Renal pelvis (tissue), 4 donors: ENCODE data around the gene MARCHF3. TPM values are rescaled to one million over a fixed set of nuclear protein-coding genes. Genes with fewer than 3 reads are reported as not detected.
"Not testable (repeated sequence)": the region's sequence is repeated elsewhere in the genome, so short reads cannot be mapped to it uniquely, and the experiment has no call there.

ENCODE experiments used
- DNase-seq: peaks from one replicate; pipeline ENCODE4 v3.0.0-alpha.2; 2013
- polyA plus RNA-seq, 3 donors: library from polyadenylated mRNA; unstranded; fragments of 120-200 nt; gene quantifications; one replicate each; pipeline ENCODE4 v1.2.1, GENCODE V29; 2013; ENCODE audit not compliant: insufficient read length in 3 of 3

MARCHF3 gene
- polyA plus RNA-seq, 3 donors = 7.0 to 9.0 (median 8.8) TPM

DNA sequence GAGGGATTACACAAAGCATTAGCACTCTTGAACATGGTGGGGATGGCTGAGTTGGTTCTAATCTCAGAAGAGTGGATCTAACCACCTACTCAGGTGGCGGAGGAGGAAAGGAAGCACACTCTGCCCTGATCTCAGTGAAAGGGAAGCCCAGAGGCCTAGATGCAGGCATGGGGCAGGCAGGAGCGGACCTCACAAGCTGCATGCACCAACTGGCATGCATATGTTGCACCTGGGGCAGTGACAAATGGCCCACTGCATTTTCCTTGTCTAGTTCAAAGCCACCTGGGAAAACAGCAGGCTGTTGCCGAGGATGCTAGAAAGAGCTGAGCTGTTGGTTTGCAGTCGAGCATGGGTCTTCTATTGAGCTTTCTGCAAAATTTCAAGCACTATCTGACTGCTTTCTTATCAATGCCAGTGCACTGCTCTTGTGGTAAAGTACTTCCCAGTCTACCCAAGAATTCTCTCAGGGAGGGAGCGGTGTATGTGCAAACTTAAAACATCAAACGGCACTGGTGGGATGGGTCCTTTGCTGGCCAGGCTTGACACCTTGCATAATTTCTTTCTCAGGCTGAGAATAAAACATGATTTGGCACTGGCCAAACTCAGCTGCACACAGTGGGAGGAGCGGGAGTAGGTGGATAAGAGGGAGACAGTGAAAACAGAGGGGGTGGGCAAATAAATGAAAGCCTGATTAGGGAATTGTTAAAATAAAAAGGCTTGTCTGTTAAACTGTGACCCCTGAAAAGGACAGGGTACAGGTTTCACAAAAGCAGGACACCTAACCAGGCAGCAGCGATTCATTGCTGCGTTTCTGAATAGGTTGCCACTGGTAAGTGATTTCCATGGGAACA, 108.9 kb downstream of the MARCHF3 start:
- no peak for DNase-seq

DNA sequence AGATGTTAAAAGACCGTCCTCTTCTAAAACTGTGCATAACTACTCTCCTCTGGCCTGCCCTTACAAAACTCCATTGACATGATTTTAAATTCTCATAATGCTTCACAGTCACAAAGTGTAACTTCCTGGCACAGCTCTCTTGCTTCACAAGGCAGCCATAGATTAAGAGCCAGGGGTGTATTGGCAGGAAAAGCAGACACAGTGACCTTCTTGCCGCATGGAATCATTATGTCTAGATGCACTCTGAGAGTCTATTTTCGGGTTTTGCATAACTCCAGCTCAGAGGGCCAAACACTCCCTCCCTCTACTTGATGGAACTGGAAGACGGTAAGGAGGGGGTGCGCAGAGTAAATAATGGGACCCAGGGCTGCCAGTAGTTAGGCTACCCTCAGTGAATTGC, 110.1 kb downstream of the MARCHF3 start:
- DNase-seq = no peak

DNA sequence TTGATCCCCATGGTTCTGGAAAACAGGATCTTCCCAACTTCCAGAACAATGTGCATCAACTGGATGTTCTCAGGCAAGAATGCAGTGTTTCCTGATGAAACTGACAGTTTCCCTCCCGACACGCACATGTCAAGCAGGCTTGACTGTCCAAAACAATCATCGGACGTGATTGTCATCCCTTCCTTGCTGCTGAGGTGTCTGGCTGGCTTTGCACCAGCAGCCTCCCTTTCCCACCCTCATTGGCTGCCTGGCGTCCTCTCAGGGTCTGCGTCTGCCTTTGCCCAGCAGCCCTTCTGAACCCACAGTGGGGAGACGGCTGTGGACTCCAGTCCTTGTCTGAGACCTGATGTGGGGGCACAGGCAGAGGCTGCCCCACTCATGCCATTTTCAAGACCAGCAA, 110.8 kb downstream of the MARCHF3 start:
- DNase-seq = no peak

DNA sequence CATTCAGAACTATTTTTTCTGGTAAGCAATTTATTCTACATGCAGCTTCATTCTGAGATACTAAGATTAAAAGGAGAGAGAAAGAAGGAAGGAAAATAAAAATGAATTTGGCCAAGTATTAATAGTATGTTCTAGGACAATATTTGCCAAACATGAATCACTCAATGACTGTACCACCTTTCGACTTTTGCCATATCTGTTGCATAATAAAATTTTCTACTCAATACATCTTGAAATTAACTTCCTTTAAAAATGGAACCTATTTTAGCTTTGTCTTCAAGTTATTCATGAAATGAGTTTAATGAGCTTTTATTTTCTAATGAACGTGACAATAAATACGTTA, 111.8 kb downstream of the MARCHF3 start:
- DNase-seq = no peak

DNA sequence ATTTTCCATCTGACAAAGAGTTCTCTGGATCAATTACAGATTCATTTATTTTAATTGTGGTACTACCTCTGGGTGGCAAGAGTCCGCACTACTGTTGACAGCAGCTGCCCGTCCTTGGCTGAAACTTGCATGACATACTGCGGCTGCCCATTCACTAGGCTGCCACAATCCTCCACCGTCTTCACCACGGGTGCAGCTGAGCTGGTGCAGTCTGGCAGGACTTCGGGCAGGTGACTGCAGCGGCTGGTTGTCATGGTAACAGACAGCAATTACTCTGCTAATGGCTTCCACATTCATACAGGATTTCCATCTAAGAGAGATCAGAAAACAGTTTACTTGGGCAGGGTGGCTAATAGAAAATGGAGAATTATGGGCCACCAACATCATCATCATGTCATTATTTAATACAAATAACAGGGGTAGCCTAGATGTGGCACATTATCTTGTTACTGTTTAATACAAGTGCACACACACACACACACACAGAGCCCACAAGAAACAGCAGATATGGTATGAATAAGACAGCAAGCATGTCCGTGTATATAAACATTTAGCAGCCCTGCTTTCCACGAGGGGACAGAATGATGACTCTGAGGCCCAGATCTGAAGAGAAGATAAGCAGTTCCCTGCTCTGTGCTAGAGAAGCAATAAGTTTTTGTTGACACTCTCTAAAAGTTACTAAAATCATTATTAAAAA, 112.3 kb downstream of the MARCHF3 start:
- peak; percentile 45 for DNase-seq

DNA sequence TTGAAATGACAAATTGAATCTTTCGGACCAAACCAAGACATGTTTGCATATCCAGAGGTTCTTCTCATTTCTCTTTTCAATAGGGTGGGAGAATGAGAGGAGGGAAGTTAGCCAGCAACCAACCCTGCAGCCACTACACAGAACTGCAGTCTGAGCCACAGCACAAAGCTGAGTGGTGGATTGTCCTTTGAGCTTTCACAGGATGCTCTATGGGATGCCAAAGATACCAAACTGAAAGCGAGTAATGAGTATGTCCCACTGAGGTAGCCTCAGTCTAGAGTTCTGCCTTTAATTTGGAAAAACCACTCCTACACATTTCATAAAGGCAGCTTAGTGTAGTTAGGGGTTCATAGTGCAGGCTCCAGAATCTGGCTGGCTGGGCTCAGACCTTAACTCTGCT, 114.9 kb downstream of the MARCHF3 start:
- DNase-seq = no peak

DNA sequence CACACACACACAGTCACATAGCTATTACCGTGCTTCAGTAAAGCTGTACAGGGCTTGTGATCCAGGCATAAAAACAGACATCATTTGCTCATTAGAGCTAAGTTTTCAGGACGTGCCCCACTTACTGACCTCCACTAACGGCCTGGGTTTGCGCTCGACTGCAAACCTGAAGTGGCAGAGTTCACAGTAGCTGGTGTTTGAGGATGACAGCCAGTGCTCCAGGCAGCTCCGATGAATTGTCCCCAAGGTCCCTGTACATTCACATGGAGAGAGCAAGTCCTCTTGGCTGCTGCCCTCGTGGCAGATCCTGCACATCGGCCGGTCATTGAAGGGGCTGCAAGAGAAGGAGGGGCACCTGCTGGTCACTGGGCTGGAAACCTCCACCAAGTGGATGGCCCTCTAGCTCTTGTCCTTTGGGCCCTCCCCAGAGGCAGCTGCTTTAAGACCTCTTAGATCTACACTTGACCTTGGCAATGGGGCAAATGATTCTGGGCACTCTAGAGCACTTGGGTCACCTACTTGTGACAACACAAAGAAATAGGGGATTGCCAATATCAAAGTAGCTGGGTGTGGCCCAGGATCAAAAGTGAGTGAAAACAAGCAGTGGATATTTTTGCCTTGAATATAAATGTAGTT, 115.4 kb downstream of the MARCHF3 start:
- DNase-seq = no peak

DNA sequence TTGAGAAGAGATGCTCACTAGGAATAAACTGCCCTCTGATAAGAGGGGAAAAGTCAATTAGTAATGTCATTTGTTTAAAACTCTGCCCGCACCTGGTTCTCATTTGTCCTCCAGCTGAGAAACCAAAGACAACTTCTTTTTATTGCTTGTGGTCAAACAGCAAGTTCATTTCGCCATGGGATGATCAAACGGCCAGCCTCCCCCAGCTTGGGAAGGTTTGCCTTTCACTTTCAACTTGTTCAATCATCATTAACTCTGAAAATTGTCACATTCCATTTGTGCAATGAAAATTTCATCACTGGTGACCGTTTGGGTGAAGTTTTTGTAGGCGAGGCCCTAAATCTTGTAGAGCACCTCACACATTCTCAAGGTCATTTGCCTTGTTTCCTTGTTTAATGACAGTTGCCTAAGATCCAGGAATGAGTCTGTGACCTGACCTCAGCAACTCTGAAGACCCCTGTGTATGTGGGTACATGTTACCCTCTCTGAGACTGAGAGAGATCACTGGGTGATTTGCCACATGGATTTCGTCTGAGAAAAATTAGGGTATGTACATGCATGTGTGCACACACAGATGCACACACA, 117.7 kb downstream of the MARCHF3 start:
- peak; percentile 62 for DNase-seq

DNA sequence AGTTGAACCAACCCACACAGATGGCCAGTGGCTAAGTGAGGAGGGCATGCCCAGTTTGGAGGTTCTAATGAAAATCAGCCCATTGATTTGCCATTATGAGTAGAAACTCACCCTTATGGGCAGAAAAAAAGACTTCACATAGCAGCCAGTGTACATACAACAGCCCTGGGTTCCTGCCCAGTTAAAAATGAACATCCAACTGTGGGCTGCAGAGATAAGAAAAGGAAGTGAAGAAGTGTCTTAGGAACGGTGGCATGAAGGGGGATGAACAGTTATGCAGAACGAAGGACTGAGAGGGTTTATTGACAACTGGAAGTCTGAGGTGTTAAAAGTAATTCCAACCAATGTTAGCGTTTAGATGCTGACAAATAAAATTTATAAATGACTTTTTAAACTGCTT, 118.4 kb downstream of the MARCHF3 start:
- no peak for DNase-seq

DNA sequence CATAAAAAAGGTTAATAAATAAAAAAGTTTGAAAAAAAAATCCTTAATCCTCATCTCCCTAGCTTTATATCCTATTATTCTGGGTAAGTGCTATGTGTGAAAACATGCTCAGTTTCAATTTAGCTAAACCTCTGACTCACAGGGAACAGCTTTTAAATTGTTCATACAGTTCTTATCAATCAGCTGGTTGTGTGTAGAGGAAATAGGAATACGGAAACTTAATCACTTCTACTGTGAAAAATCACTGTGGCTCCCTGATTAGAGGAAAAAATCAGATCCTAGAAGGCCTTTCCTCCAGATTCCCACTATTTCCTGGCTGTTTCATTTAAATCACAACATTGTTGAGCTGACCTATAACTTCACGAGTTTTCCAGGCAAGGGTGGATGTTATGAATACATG, 120.5 kb downstream of the MARCHF3 start:
- no peak for DNase-seq

DNA sequence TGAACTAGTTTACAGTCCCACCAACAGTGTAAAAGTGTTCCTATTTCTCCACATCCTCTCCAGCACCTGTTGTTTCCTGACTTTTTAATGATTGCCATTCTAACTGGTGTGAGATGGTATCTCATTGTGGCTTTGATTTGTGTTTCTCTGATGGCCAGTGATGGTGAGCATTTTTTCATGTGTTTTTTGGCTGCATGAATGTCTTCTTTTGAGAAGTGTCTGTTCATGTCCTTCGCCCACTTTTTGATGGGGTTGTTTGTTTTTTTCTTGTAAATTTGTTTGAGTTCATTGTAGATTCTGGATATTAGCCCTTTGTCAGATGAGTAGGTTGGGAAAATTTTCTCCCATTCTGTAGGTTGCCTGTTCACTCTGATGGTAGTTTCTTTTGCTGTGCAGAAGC, 126.0 kb downstream of the MARCHF3 start:
- DNase-seq = not testable (repeated sequence)

DNA sequence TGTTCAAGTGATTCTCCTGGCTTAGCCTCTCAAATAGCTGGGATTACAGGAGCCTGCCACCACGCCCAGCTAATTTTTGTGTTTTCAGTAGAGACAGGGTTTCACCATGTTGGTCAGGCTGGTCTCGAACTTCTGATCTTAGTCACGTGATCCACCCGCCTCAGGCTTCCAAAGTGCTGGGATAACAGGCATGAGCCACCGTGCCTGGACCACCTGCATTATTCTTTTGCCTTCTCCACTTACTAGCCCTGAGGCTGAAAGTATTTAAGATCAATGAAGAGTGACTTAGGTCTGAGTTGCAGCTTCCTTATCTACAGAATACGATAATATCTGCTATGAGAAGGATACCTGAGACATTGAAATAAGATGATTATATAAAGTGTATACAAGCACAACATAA, 129.6 kb downstream of the MARCHF3 start:
- no peak for DNase-seq

DNA sequence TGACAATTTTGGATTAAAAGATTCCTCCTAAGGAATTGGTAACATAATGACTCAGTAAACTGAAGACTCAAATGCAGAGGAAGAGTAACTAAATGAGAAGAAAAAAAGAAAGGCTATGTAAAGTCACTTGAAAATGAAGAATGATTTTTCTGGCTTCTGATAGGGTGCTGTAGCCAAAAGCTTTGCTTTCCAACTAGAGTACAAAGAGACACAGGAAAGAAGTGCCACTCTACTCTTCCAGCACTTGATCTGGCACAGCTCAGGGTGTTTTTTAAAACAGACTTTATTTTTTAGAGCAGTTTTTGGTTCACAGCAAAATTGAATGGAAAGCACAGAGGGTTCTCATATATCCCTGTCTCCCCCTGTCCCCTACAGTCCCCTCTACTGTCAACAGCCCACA, 130.9 kb downstream of the MARCHF3 start:
- no peak for DNase-seq

DNA sequence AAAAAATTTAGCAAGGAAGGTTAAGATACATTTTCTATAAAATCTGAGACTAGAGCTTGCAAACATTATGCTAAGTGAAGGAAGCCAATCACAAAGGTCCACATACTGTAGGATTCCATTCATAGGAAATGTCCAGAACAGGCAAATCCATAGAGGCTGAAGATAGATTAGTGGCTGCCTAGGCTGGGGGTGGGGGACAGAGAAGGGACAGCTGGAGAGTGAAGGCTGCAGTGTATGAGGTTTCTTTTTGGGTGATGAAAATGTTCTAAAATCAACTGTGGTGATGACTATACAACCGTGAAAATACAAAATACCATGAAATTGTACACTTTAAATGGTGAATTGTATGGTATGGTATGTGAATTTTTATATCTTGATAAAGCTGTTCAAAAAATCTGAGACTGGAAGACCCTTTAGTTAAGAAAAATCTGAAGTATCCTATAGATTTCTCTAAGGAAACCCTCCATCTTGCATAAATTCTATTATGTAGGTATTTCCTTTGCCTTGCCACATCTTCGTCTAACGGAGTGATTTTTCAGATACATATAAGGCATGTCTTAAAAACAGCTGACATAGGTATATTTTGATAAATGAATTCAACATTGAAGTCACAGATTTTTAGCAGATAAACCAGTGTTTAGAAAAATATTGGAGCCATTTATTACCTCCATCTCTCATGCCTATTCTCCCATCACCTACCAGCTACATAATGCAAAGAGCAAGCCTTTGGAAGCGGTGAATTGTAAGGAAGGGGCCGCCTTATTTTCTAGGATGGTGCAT, 132.3 kb downstream of the MARCHF3 start:
- no peak for DNase-seq

DNA sequence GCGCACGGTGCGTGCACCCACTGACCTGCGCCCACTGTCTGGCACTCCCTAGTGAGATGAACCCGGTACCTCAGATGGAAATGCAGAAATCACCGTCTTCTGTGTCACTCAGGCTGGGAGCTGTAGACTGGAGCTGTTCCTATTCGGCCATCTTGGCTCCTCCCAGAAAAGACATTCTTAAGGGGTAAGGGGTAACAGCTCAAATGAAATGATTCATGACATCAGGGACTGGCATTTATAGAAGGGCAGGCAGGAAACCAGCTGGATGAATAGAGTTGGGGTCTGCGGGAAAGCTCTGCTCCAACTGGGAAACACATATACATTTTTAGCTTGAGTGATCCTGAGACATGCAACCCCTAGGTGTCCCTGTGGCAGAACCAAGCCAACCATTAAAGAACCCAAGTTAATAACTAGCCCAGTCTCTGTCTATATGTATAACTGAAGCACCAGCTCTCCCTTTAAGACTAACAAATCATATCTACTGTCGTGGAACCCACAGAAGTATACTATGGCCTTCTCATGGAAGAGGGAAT, 134.1 kb downstream of the MARCHF3 start:
- DNase-seq = no peak

DNA sequence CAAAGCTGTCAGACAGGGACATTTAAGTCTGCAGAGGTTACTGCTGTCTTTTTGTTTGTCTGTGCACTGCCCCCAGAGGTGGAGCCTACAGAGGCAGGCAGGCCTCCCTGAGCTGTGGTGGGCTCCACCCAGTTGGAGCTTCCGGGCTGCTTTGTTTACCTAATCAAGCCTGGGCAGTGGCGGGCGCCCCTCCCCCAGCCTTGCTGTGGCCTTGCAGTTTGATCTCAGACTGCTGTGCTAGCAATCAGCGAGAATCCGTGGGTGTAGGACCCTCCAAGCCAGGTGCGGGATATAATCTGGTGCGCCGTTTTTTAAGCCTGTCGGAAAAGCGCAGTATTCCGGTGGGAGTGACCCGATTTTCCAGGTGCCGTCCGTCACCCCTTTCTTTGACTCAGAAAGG, 134.6 kb downstream of the MARCHF3 start:
- not testable (repeated sequence) for DNase-seq

DNA sequence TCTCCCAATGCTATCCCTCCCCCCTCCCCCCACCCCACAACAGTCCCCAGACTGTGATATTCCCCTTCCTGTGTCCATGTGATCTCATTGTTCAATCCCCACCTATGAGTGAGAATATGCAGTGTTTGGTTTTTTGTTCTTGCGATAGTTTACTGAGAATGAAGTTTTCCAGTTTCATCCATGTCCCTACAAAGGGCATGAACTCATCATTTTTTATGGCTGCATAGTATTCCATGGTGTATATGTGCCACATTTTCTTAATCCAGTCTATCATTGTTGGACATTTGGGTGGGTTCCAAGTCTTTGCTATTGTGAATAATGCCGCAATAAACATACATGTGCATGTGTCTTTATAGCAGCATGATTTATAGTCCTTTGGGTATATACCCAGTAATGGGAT, 139.9 kb downstream of the MARCHF3 start:
- not testable (repeated sequence) for DNase-seq

DNA sequence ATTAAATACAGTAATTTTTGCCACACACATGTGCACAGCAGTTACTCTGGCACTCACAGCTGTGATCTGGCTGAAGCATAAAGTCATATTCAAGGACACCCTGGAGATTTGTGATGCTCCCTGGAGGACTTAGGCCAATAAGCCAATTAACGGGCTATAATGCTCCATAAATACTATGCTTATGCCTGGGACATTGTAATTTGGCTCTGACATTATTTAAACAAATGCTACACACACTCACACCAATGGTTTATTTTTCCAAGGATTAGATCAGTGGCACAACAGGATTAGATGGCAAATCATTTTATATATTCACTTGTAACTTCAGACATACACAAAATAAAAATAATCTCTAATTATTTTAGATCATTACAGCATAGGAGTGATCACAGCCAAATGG, 142.2 kb downstream of the MARCHF3 start:
- DNase-seq = no peak

DNA sequence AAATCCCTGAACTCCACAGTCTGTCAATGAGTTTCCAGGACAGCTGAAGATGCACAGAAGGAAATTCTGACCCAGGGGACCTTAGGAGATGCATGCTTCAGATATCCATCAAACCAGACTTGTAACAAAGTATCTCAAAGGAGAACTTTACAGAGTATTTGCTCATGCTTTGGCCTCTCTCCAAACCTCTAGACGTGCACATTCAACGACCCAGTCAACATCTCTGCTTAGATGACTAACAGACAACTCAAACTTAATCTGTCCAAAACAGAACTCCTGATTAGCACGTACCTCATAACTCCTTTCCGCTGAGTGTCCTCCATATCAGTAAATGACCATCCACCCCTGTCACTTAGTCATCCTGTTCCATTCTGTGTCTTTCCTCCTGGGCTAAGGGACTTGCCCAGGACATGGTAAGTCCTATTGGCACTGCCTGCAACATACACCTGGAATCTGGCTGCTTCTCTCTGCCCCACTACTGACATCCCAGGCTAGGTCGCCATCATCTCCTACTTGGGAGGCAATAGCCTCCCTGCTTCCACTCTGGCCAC, 146.0 kb downstream of the MARCHF3 start:
- no peak for DNase-seq

DNA sequence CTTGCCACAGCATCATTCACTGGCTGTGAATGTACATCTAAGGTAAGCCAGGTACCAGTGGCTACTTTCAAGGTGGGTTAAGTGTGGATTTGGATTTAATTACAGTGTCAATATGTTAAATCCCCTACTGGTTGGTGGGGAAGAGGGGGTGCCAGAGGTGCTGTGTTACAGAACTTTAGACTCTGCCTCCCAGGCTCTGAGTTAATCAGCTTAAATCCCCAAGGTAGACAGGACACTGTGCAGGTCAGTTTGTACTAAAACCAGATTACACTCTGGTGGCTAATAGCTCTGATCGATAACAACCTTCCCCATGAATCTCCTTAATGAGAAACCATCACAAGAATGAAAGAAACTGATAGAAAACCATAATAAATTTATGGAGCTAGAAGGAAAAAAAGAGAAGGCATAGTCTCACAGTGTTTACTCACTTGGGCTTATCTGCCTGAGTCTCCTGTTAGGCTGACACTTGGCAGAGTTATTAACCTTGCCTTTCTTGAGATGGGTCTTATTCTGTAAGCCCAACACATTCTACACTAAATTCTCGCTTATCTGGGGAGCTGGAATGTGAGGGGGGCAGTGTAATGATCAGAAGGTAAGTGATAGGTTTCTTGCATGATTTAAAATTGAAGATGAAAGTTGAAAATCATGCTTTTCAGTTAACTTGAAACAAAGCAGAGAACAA, 146.7 kb downstream of the MARCHF3 start:
- no peak for DNase-seq
